Activated CD4-positive, alpha-beta T cell treated with anti-CD3 and anti-CD28 coated beads, Interleukin-10, Interleukin-2, amounts not matched to agents 100 ng/mL and 50 ng/mL, durations not matched to agents 16 hours and 8 hours (primary cell): ENCODE data around the gene WDR90.

ENCODE experiments used
- DNase-seq: peaks from one replicate; pipeline ENCODE4 v3.0.0-alpha.2; 2020

WDR90 gene

DNA sequence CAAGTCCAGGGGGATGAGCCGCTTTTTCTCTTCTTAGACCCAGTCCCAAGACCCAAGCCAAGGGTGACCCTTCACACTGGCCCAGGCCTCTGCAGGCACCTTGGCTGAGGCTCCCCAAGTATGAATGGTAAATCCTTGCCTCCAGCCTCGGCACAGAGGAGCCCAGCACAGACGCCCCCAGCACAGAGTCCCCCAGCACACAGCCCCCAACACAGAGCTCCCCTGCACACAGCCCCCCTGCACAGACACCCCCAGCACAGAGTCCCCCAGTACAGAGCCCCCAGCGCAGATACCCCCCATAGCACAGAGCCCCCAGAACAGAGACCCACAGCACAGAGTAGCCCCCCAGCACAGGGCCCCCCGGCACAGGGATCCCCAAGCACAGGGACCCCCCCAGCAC lies 8.6 kb upstream of the WDR90 start:
- no peak for DNase-seq

DNA sequence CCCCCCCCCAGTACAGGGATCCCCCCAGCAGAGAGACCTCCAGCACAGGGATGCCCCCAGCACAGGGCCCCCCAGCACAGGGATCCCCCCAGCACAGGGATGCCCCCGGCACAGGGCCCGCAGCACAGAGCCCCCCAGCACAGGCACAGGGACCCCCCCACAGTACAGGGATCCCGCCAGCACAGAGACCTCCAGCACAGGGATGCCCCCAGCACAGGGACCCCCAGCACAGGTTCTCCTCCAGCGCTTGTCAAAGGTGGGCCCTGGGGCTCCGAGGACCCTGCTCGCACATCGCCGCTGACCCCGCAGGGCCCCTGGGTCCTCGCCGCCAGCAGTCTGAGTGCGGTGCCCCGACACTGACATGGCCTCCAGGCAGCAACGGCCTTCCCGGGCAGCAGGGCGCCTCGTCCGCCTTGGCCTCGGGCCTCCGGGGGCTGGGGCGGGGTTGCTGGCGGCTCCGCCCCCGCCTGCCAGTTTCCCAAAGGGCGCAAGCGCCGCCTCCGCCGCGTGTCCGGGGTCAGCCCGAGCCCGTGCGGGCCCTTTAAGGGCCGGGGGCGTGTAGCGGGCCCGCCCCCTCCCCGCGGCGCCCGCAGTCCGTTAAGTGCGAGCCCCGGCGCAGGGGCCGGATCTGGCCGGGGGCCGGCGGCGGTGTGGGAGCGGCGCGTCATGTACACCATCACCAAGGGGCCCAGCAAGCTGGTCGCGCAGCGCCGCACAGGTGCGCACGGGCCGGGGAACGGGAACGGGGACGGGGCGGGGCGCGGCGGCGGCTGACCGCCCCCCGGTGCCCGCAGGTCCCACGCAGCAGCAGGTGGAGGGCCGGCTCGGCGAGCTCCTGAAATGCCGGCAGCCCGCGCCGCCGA lies 7.6 kb upstream of the WDR90 start, which contains the start of gene MCRIP2:
Gene MCRIP2 (plus strand): TSS at position 503 of the 863 bp plus-strand sequence. CDS start 164 bp downstream, at position 667.
- peak; percentile 90 for DNase-seq

DNA sequence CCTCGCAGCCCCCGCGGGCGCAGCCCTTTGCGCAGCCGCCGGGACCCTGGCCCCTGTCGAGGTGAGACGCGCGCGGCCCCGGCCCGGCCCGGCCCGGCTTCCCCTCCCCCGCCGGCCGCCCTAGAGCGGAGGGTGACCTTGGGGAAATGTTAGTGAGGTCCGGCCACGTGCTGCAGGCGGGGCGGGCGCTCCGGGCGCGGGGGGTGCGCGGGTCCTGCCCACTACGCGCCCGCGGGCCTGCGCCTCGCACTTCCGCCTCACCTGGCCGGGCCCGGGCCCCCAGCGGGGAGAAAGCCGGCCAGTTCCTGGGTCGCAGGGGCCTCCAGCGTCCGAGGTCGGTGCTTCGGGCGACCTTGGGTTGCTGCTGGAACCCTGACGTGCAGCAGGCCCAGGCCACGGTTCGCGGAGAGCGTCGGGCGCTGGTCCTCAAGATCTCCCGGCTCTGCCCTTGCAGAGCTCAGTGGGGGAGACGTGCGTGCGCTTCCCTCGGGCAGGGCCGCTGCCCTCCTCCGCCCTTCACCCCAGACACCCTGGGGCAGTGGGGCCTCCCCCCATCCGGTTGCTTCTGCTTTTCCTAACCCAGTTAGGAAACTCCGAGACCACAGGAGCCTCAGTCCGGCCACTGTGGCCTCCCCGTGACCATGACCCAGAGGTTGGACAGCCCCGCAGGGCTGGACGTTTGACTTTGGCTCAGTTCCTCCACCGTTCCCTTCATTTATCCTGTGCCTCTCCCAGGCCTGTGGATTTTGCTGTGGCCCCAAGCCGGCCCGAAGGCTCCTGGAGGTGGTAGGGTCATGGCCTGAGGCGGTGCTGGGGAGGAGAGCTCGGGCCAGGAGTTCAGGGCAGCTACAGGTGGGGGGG lies 6.7 kb upstream of the WDR90 start:
- DNase-seq, result peak; percentile 58

DNA sequence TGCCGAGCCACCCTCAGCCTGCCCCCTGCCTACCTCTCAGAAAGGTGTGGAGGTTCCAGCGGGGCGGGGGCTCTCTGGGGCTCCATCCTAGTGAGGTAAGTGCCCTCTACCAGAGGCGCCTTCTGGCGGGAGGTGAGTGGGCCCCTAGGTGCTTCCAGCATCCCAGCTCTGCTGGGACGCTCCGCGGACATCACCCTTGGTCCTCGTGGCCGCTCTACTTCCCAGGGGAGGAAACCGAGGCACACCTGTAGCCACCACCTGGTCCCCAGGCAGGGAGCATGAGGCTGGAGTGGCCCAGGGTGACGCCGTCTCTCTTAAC lies 6.2 kb upstream of the WDR90 start:
- DNase-seq, result no peak

DNA sequence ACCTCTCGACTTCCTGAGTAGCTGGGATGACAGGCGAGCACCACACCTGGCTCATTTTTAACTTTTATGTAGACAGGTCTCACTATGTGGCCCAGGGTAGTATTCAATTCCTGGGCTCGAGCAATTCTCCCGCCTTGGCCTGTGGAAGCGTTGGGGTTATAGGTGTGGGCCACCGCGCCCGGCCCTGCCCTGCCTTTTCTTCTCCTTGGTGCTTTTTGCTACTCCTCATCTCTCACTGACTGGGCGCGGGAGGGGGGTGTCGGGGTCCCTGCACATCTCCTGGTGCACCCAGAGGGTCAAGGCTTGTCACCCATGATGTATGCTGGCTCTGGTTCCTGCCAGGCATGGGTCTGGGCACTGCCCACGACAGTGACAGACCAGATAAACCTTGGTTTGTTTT lies 4.6 kb upstream of the WDR90 start:
- DNase-seq, result no peak

DNA sequence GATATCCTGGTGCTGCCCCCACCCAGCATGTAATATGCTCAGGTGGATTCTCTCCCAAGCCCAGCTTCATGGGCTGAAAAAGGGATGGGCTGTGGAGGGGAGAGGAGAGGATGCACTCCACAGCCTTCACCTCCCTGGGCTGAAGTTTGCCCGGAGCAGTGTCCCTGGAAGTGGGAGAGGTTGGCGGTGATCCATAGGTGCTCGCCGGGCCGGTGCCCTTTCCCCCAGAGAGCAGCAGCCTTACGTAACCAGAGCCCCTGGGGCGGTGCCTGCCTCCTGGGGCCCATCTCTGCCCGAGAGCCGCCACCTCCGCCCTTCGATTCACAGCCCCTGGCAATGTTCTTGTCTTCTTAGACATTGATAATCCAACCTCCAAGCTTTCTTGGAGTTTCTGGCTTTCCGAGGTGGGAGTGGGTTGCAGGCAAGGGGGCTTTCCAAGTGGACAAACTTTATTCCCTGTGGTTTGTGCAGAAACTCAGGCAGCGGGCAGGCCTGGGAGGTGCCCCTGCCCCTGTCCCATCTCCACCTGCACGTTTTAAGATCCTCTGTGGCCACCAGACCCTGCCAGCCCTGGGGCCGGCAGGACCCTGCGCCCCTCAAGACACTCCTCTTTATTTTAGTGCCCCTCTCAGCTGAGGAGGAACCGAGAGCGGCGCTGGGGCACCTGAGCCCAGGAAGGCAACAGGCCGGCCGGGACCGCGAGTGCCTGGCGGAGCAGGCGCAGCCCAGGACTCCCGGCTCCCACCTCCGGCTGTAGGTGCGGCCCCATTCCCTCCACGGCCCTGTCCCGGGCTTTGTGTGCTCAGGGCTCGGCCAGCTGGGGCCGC lies 3.1 kb upstream of the WDR90 start:
- DNase-seq, result no peak

DNA sequence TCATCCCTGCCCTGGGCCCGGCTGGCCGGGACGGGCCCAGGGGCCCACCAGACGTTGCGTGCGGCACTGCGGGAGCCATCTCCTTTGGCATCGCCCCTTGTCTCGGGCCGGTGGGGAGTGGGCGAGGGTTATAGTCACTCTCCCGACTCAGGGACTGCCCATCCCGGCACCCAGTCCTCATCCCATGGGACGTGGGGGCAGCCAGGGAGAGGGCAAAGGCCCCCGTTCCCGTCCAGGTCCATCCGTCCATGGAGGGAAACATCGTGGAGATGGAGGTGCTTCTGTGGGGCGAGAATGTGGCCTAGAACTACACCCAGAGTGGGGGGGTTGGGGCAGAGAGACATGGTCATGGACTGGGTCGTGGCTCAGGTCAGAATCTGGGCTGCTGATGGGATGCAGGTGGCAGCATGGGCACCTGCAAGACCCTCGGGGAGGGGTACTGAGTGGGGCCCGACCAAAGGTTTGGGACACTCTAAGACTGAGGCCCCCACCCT lies 2.4 kb upstream of the WDR90 start:
- no peak for DNase-seq

DNA sequence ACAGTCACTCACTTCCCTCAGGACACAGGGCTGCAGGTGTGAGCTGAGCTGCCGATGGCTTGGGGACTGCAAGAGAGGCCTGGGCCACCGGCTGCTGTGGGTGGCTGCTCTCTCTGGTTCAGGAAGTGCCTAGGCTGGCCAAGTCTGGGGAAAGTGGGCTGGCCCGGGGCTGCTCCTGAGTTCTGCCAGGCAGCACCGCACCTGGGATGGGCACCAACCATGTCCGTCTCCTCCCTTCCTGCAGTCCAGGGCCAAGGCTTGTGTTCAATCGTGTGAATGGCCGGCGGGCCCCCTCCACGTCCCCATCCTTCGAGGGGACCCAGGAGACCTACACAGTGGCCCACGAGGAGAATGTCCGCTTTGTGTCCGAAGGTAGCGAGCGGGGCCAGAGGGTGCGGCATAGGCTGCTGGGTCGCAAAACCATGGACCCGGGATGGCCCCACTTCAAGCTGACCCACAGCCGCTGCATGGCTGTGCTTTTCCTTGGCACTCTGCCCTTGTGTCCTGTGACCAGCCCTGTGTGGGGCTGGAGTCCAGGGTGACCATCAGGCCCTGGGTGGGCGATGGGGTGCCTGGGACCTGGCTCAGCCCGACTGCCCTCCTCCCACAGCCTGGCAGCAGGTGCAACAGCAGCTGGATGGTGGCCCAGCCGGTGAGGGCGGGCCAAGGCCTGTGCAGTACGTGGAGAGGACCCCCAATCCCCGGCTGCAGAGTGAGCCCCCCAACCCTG lies 1.8 kb upstream of the WDR90 start:
- DNase-seq, result no peak

DNA sequence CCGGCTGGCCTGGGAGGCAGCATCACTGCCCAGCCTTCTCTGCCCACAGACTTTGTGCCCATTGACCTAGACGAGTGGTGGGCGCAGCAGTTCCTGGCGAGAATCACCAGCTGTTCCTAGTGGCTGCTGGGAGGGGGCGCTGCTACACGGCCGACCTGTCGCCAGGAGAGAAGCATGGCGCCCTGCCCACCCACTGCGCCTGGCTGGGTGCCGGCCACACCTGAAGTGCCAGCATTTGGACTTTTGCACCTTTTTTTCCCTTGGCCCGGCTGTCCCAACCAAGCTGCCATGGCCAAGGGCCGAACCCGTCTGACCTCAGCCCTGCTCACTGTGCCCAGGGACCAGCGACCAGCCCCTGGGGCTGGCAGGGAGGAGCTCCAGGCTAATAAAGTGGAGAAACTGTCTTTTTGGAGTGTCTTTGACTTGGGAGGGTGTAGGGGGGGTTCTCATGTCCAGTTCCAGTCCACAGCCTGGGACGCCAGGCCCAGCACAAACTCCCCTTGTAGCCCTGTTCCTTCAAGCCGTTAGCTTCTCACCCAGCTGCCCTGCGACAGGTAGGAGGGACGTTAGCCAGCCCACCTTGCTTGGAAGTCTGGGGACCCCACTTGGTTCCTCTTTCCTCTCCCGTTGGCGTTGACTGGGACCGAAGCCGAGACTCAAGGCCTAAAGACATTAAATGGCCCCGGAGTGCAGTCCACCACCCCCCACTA lies 939 bp upstream of the WDR90 start:
- peak; percentile 74 for DNase-seq

DNA sequence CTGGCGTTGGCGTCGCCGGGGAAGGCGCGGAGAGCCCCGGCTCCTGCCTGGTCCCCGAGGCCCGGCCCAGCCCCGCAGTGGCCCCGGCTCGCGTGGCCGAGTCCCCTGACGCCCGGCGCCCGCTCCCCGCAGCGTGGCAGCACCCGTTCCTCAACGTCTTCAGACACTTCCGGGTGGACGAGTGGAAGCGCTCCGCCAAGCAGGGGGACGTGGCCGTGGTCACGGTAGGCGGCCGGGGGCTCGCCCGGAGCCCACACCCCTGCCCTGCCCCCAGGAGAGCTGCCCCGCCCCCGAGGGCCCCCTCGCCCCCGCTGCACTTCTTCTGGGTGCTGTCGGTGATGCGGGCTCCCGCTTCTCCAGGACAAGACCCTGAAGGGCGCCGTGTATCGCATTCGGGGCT lies 466 bp downstream of the WDR90 start:
- peak; percentile 26 for DNase-seq

DNA sequence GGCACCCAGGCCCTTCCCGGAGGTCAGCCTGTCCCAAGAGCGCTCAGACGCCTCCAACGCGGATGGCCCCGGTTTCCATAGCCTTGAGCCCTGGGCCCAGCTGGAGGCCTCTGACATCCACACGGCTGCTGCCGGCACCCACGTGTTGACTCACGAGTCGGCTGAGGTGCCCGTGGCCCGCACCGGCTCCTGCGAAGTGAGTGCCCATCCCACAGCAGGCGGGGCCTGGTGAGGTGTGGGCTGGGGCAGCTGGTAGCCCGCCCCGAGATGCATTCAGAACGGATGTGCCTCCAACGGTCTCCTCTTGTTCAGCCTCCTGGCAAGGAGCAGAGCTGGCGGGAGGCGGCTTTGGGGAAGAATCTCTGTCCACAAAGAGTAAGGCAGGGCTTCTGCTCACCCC lies 2.7 kb downstream of the WDR90 start:
- no peak for DNase-seq

DNA sequence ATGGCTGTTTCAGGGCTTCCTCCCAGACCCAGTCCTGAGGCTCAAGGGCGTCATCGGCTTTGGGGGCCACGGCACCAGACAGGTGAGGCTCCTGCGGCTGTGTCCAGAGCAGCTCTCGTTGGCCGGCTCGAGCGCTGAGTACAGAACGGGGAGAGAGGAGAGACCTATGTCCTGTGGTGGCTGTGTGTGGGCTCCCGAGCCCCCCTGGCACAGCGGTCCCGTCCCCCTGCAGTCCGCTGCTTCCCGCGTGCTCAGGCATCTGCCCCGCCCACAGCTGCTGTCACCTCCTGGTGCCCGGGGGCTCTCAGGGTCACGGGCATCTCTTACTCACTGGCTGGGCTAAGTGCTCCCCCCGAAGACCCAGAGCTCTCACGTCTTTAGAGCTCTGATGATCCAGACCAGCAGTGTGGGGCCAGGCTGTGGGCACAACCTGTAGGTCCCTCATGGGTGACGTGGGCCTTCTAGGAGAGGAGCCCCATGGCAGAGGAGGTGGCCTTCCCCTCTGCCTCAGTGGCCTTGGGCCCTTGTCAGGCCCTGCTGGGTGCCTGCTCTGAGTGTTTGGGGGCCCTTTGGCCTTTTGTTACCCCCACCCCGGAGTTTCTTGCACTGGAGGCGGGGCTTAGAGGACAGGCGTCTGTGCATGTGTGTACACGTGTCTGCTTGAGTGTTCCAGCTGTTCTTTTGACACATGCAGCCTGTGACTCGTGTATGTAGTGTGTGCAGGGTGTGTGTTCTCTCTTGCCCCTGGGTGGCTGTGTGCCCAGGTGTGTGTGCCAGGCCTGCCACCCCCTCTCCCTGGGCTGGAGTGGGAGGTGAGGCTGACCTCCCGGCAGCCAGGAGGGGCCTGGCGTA lies 3.5 kb downstream of the WDR90 start:
- no peak for DNase-seq

DNA sequence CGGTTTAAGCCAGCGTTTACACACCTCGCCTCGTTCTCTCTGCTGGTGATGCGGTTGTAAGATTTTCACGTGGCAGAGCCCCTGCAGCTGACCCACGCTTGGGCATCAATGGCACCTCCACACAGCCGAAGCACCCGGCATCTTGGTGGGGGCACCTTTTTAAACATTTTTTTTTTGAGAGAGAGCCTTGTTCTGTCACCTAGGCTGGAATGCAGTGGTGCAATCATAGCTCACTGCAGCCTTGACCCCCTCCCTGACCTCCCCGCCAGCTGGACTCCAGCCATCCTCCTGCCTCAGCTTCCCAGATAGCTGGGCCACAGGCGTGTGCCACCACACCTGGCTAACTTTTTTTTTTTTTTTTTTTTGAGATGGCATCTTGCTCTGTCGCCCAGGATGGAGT lies 4.9 kb downstream of the WDR90 start:
- no peak for DNase-seq

DNA sequence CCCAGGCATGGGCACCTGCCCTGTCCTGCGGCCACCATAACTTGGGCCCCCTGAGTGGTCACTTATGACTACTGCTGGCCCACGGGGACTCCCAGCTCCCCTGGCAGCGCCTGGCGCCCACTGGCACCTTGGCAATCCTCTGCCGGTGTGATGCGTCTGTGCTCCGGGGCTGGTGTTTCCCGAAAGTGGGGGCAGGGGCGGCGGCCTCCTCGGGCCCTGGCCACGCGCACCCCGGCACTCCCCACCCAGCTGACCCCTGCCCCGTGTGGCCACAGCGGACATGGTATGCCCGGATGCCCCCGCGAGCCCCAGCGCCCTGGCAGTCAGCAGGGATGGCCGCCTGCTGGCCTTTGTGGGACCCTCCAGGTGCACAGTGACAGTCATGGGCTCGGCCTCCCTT lies 8.3 kb downstream of the WDR90 start:
- no peak for DNase-seq

DNA sequence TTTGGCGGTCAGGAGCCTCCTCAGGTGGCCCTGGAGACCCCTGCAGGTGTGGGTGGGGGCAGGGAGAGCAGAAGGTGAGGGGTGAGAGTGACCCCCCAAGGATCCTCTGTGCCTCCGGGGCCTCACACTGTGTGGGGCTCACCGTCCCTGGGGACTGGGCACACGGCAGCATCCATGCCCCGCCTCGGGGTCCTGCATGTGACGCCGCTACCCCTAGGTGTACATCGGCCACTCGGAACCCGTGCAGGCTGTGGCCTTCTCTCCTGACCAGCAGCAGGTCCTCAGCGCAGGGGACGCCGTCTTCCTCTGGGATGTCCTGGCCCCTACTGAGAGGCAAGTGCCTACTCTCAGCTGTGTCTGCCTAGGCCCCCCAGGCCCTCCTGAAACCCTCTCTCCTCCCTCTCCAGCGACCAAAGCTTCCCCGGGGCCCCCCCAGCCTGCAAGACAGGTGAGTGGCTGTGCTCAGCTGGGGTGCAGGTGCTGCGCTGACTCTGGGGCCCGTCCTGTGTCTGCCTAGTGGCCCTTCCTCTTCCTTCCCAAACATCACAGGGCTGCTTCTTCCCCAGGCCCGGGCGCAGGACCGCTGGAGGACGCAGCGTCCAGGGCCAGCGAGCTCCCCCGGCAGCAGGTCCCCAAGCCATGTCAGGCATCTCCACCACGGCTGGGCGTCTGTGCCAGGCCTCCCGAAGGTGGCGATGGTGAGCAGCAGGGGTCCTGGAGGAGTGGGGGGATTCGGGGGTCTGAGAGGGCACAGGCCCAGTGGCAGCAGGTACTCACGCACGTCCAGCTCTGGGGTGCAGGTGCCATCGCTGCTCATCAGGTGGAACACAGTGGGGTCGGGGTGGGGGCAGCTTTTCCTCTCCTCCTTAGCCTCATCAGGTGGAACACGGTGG lies 9.8 kb downstream of the WDR90 start:
- no peak for DNase-seq

DNA sequence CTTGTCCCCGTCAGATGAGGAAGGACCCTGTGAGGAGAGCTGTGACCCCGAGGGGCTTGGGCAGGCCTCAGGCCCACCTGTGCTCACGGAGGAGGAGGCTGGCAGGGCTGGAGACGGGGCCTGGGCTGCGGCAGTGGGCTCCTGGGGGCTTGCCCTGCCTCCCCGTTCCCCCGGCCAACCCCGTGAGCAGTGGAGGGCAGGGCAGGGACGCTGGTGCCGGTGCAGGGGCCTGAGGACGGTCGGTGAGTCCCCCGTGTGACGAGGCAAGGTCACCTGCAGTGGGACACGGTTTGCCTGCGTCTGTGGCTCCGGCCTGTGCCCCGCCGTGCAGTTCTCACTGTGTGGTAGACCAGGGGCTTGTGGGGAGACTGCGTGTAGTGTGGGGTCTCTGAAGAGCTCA lies 10.5 kb downstream of the WDR90 start:
- DNase-seq, result no peak

DNA sequence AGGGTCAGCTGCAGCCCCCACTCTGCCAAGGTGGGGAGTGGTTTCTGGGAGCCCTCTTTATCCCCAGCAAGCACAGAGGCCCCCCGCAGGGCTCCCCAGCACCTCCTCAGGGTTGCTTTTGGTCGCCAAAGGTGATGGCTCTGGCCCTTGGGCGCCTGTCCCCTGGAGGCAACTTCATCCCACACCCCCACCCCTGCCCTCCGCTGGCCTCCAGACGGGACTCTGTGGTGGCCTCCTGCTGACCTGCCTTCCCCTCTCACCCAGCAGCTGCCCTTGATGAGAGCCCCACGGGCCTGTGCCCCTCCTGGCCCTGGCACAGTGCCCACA lies 10.9 kb downstream of the WDR90 start:
- DNase-seq, result no peak

DNA sequence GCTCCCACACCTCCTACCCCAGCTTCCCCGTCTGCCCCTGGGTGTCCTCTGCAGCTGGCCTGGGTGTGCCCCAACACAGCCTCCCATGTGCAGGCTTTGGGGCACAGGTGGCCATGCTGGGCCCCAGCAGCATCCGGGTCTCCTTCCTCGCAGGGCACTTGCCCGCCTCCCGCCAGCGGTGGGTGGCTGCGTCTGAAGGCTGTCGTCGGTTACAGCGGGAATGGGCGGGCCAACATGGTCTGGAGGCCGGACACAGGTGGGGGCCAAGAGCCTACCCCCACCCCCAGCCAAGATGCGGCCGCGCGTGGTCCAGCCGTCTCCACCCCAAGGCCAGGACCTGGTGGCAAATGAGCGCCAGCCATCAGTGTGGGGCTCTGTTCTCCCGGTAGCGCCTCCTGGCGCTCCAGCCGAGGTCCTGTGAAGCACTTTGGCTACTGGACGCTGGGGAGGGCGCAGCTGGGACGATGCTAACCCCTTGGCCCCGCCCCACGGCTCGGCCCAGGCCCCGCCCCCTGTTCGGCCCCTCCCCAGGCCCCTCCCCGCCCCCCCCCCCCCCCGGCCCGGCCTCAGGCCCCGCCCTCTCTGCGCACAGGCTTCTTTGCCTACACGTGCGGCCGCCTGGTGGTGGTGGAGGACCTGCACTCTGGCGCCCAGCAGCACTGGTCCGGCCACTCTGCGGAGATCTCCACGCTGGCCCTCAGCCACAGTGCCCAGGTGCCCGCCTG lies 11.5 kb downstream of the WDR90 start:
- DNase-seq, result peak; percentile 80

DNA sequence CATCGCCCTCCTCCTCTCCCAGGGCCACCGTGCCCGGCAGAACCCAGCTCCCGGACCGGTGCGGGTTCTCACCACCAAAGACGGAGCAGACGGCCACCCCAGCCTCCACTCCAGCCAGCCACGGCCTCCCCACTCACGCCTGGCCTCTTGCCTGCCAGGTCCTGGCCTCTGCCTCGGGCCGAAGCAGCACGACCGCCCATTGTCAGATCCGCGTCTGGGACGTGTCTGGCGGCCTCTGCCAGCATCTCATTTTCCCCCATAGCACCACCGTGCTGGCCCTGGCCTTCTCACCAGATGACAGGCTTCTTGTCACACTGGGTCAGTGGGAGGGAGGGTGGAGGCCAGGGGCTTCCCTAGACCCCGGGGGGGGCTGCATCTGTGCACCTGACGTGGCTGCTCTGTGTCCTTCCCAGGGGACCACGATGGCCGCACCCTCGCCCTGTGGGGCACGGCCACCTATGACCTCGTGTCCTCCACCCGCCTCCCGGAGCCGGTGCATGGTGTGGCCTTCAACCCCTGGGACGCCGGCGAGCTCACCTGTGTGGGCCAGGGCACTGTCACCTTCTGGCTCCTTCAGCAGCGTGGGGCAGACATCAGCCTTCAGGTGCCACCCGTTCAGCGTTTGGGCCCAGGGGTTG lies 12.1 kb downstream of the WDR90 start:
- DNase-seq, result no peak
